ENCODE data around the gene GOLGA2.

GRCh38 chr9:128293091-128293490 lies 17.3 kb upstream of the GOLGA2 start:
- no peak for TF ChIP-seq POLR2AphosphoS5 (IDR thresholded peaks at IDR 0.05; ENCODE audit: low read depth, low read length)
- TF ChIP-seq ZBTB33 (CRISPR knock-in tag; IDR thresholded peaks at IDR 0.05), result no peak
- TF ChIP-seq IRF1 (CRISPR knock-in tag; IDR thresholded peaks at IDR 0.05; ENCODE audit: low read depth), result no peak
- no peak for TF ChIP-seq FOXA1 (IDR thresholded peaks at IDR 0.05)
- TF ChIP-seq FOXA1 (CRISPR knock-in tag; IDR thresholded peaks at IDR 0.05), result no peak
- TF ChIP-seq REST (IDR thresholded peaks at IDR 0.05; ENCODE audit: borderline replicate concordance in 1 of 2, low read depth in 1 of 2, low read length in 2 of 2), result no peak
- no peak for TF ChIP-seq CTCF (CRISPR knock-in tag; IDR thresholded peaks at IDR 0.05)
- no peak for TF ChIP-seq RBAK (CRISPR knock-in tag; IDR thresholded peaks at IDR 0.05)
- TF ChIP-seq TARDBP (CRISPR knock-in tag; IDR thresholded peaks at IDR 0.05), result no peak
- no peak for TF ChIP-seq JARID2 (CRISPR knock-in tag; IDR thresholded peaks at IDR 0.05; ENCODE audit: insufficient replicate concordance)
- no peak for TF ChIP-seq ZNF800 (CRISPR knock-in tag; IDR thresholded peaks at IDR 0.05)
- TF ChIP-seq RAD21 (CRISPR knock-in tag; IDR thresholded peaks at IDR 0.05), result no peak
- no peak for TF ChIP-seq EP300 (IDR thresholded peaks at IDR 0.05; ENCODE audit: low read depth in 2 of 2, low read length in 2 of 2)
- TF ChIP-seq EP300 (CRISPR knock-in tag; IDR thresholded peaks at IDR 0.05; ENCODE audit: borderline replicate concordance), result no peak

Measured in HepG2 (cell line).